ENCODE results near the gene APOLD1. TPM values are rescaled to one million over a fixed set of nuclear protein-coding genes. Genes with fewer than 3 reads are reported as not detected.

APOLD1 gene
- total RNA-seq, 1 donor = 3.3 TPM

DNA sequence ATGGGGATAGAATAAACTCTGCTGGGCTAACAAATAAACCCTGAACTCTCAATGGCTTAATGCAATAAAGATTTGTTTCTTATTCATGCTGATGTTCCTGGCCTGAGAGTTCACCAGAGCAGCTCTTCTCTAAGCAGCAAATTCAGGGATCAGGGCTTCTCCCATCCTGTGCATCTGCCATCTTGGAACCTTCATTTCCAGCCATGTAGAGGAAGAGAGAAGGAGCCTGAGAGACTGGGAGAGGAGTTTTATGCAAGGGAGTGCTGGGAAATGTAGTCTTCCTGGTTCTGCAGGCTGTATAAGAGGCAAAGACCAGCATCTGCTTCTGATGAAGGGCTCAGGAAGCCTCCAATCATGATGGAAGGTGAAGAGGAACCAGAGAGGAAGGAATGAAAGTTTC, 20.6 kb upstream of the APOLD1 start:
- Histone ChIP-seq H3K27ac (ENCODE audit: low read depth, low read length) (no peak overlapping the region), H3K27me3 (ENCODE audit: insufficient read depth, low read length) (no peaks in the 10 kb centered on the region), H3K4me3 (ENCODE audit: insufficient read depth, low read length) (no peak overlapping the region), H3K4me1 (ENCODE audit: insufficient read depth, low read length) (no peaks in the 10 kb centered on the region), H3K36me3 (ENCODE audit: insufficient read depth, low read length) (peaks cover 3% of the 10 kb centered on the region), H3K79me2 (ENCODE audit: insufficient read depth, low read length) (peaks cover 19% of the 10 kb centered on the region), H3K9me3 (ENCODE audit: low read depth, low read length) (no peaks in the 10 kb centered on the region), H2AFZ (ENCODE audit: low read length) (peak overlapping the region; percentile 16), H4K20me1 (ENCODE audit: insufficient read depth, low read length) (no peaks in the 10 kb centered on the region), H3K4me2 (ENCODE audit: insufficient read depth, low read length) (no peak overlapping the region)
- no peak for TF ChIP-seq CTCF (IDR thresholded peaks at IDR 0.05; ENCODE audit: extremely low read depth, low read depth, low read length)
- no peak for DNase-seq (ENCODE audit: insufficient read length, low spot score, missing footprints)

GRCh38 chr12:12770262-12770661, 15.2 kb upstream of the APOLD1 start:
- Histone ChIP-seq H4K20me1 (ENCODE audit: insufficient read depth, low read length) (no peaks in the 10 kb centered on the region), H3K27ac (ENCODE audit: low read depth, low read length) (no peak overlapping the region)

DNA sequence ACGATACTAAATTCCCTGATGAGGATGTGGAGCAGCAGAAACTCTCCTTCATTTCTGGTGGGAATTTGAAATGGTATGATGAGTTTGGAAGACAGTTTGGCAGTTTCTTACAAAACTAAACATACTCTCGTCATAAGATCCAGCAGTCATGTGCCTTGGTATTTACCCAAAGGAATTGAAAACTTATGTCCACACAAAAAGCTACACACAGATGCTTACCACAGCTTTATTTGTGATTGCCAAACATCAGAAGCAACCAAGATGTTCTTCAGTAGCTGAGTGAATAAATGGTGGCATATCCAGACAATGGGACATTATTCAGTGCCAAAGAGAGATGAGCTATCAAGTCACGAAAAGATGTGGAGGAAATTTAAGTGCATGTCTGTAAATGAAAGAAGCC, 10.7 kb upstream of the APOLD1 start:
- no peak for DNase-seq (ENCODE audit: insufficient read length, low spot score, missing footprints)
- Histone ChIP-seq H3K79me2 (ENCODE audit: insufficient read depth, low read length) (no peaks in the 10 kb centered on the region), H4K20me1 (ENCODE audit: insufficient read depth, low read length) (no peaks in the 10 kb centered on the region), H3K4me2 (ENCODE audit: insufficient read depth, low read length) (no peak overlapping the region), H3K36me3 (ENCODE audit: insufficient read depth, low read length) (no peaks in the 10 kb centered on the region), H3K27ac (ENCODE audit: low read depth, low read length) (no peak overlapping the region), H3K4me1 (ENCODE audit: insufficient read depth, low read length) (peaks cover 12% of the 10 kb centered on the region), H3K9me3 (ENCODE audit: low read depth, low read length) (no peaks in the 10 kb centered on the region), H2AFZ (ENCODE audit: low read length) (no peak overlapping the region), H3K27me3 (ENCODE audit: insufficient read depth, low read length) (no peaks in the 10 kb centered on the region), H3K4me3 (ENCODE audit: insufficient read depth, low read length) (no peak overlapping the region)
- TF ChIP-seq CTCF (IDR thresholded peaks at IDR 0.05; ENCODE audit: extremely low read depth, low read depth, low read length) = no peak

More at GRCh38 chr12:12770262-12770661, 15.2 kb upstream of the APOLD1 start:
- TF ChIP-seq CTCF (IDR thresholded peaks at IDR 0.05; ENCODE audit: extremely low read depth, low read depth, low read length) = no peak
- Histone ChIP-seq H3K79me2 (ENCODE audit: insufficient read depth, low read length) (no peaks in the 10 kb centered on the region), H3K4me3 (ENCODE audit: insufficient read depth, low read length) (no peak overlapping the region), H3K4me1 (ENCODE audit: insufficient read depth, low read length) (no peaks in the 10 kb centered on the region), H3K36me3 (ENCODE audit: insufficient read depth, low read length) (no peaks in the 10 kb centered on the region), H3K27me3 (ENCODE audit: insufficient read depth, low read length) (no peaks in the 10 kb centered on the region), H3K4me2 (ENCODE audit: insufficient read depth, low read length) (no peak overlapping the region), H2AFZ (ENCODE audit: low read length) (no peak overlapping the region), H3K9me3 (ENCODE audit: low read depth, low read length) (no peaks in the 10 kb centered on the region)
- no peak for DNase-seq (ENCODE audit: insufficient read length, low spot score, missing footprints)

DNA sequence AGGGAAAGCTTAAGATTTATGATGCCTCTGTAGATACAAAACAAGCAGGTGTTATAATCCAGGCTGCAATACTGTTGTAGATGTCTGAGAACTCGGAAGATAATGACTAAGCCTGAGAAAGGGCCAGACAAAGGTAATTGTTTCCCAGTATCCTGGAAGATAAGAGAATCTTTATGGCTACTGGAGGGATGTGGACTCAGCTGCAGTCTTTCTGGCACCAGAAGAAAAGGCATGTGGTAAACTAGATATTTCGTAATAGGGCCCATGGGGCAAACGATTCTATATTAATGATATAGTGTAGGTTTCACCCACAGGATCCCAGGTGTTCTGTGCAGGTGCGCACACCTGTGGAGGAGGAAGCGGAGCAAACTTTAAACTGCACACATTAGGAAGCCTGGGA, 9.2 kb upstream of the APOLD1 start:
- Histone ChIP-seq H3K9me3 (ENCODE audit: low read depth, low read length) (no peaks in the 10 kb centered on the region), H3K79me2 (ENCODE audit: insufficient read depth, low read length) (no peaks in the 10 kb centered on the region), H3K27ac (ENCODE audit: low read depth, low read length) (no peak overlapping the region), H3K4me2 (ENCODE audit: insufficient read depth, low read length) (no peak overlapping the region), H3K36me3 (ENCODE audit: insufficient read depth, low read length) (no peaks in the 10 kb centered on the region), H2AFZ (ENCODE audit: low read length) (no peak overlapping the region), H3K4me3 (ENCODE audit: insufficient read depth, low read length) (no peak overlapping the region), H3K4me1 (ENCODE audit: insufficient read depth, low read length) (peaks cover 14% of the 10 kb centered on the region), H3K27me3 (ENCODE audit: insufficient read depth, low read length) (no peaks in the 10 kb centered on the region), H4K20me1 (ENCODE audit: insufficient read depth, low read length) (no peaks in the 10 kb centered on the region)
- DNase-seq (ENCODE audit: insufficient read length, low spot score, missing footprints) = no peak
- TF ChIP-seq CTCF (IDR thresholded peaks at IDR 0.05; ENCODE audit: extremely low read depth, low read depth, low read length) = no peak
